Stomach (tissue), 8 donors: ENCODE results near the gene BTBD10. TPM values are rescaled to one million over a fixed set of nuclear protein-coding genes. Genes with fewer than 3 reads are reported as not detected.

ENCODE experiments used
- polyA plus RNA-seq, 3 donors: library from polyadenylated mRNA; stranded (reverse); fragments of 200-250 nt; gene quantifications; one replicate each; pipeline ENCODE4 v1.2.3, GENCODE V29; 2013
- total RNA-seq, 5 donors: library from RNA; depleted of rRNA; stranded (reverse); fragments of >200 nt; gene quantifications; one replicate each; pipeline versions ENCODE4 v1.1.0 to v1.2.3, GENCODE V29; 2014 to 2016
- donor health status: healthy with polysubstance abuse.
- donor health status: Bipolar disorder and iron deficiency.
- donor health status: healthy.

BTBD10 gene
- total and polyA plus RNA-seq, 8 donors, result 2.0 to 111 (median 29.3) TPM

Other genes with a start within 250 kb of the BTBD10 start
- gene BMAL1, start 185.4 kb downstream of the BTBD10 start, total RNA-seq, result 100 to 1,000 TPM in 1 of 5 donors, 10 to 100 TPM in 3, 1 to 10 TPM in 1; 7.1 to 132 (median 38.0) TPM
- gene BMAL1, start 185.4 kb downstream of the BTBD10 start, polyA plus RNA-seq, result 10 to 100 TPM in 2 of 3 donors, 1 to 10 TPM in 1; 8.4 to 17.1 (median 13.1) TPM
- gene PTH, start 32.8 kb upstream of the BTBD10 start, total RNA-seq, result 1 to 10 TPM in 1 of 5 donors, not detected in 4; 2.8 TPM
- under 1 TPM in 1 of 3 donors, not detected in 2; 0.40 TPM for gene PTH, start 32.8 kb upstream of the BTBD10 start, polyA plus RNA-seq
- gene FAR1, start 205.4 kb upstream of the BTBD10 start, total RNA-seq, result 100 to 1,000 TPM in 3 of 5 donors, 10 to 100 TPM in 2; 89.3 to 374 (median 100) TPM
- 10 to 100 TPM; 27.0 to 44.0 (median 34.9) TPM for gene FAR1, start 205.4 kb upstream of the BTBD10 start, polyA plus RNA-seq